MM.1S (cell line): ENCODE data around the gene TLR6.

Experiments used
- CTCF ChIP-seq: fragments of 300-600 bp; sonication (generic); IDR thresholded peaks from 2 replicates; pipeline ENCODE4 v1.5.1; 2016; ENCODE audit warnings: antibody characterized with exemption, low read length, mixed read lengths
- EZH2 ChIP-seq: fragments of 300-600 bp; sonication (generic); optimal IDR thresholded peaks from 2 replicates; pipeline ENCODE3; 2017; ENCODE audit warnings: low read depth, mild to moderate bottlenecking, antibody characterized with exemption, low read length, mixed read lengths
- EZH2phosphoT487 ChIP-seq: fragments of 300-600 bp; sonication (generic); IDR thresholded peaks from 2 replicates; pipeline ENCODE4 v1.6.1; 2018; ENCODE audit warnings: antibody characterized with exemption, low read length

DNA sequence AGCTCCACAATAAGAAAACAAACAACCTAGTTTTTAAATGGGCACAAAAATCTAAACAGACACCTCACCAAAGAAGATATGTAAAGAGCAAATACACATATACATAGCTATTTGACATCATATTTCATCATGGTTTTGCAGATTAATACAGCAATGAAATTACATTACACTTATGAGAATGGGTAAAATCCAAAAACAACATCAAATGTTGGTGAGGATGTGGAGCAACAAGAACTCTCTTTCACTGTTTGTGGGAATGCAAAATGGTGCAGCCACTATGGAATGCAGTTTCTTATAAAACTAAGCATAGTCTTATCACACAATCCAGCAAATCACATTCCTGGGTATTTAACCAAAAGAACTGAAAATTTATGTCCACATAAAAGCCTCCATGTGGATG is 25.0 kb downstream of the TLR6 start:
- TF ChIP-seq CTCF (no peak), EZH2 (no peak), EZH2phosphoT487 (no peak)
